ENCODE measurements around the gene ST8SIA2. TPM values are rescaled to one million over a fixed set of nuclear protein-coding genes. Genes with fewer than 3 reads are reported as not detected.
A peak's percentile ranks its signal among the peaks of the same experiment; 100 is the strongest.

Gene ST8SIA2
- total and polyA plus RNA-seq, 2 experiments from 2014 or later: 4.0 to 5.9 TPM

GRCh38 chr15:92457471-92458041 is 63.9 kb downstream of the ST8SIA2 start:
- Histone ChIP-seq H3K9me3 (ENCODE audit: low read depth) (no peaks in the 10 kb centered on the region), H3K27ac (no peak overlapping the region), H3K36me3 (no peaks in the 10 kb centered on the region), H3K4me3 (no peak overlapping the region), H3K4me1 (ENCODE audit: low read depth) (peaks cover 3% of the 10 kb centered on the region), H3K27me3 (no peaks in the 10 kb centered on the region)
- no peak for TF ChIP-seq CTCF (IDR thresholded peaks at IDR 0.05; ENCODE audit: low read depth, low read length)
- peak in 1 of 2 donors; percentile 47 for DNase-seq (ENCODE audit: low read depth in 1 of 2, low spot score in 1 of 2)

DNA sequence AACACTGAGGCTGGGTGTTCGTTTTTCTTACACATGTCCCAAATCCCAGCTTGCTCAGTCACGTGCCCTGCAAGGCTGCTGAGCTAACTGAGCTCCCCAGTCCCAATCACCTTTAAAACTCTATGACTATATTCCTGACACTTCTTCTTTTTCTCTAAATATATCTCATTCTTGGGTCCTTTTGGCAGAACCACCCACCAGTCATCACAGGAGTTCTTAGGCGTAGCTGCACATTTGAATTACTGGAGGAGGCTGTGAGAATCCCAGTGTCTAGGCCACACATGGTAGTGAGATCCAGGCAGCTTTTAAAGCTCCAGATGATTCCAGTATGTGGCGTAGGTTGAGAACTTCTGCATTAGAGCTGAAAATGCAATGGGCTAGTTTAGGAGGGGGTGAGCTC is 66.3 kb downstream of the ST8SIA2 start:
- Histone ChIP-seq H3K27ac (no peak overlapping the region), H3K9me3 (ENCODE audit: low read depth) (no peaks in the 10 kb centered on the region), H3K27me3 (no peaks in the 10 kb centered on the region), H3K36me3 (no peaks in the 10 kb centered on the region), H3K4me3 (no peak overlapping the region), H3K4me1 (ENCODE audit: low read depth) (peaks cover 3% of the 10 kb centered on the region)
- TF ChIP-seq CTCF (IDR thresholded peaks at IDR 0.05; ENCODE audit: low read depth, low read length): no peak
- no peak for DNase-seq (ENCODE audit: low read depth in 1 of 2, low spot score in 1 of 2)

DNA sequence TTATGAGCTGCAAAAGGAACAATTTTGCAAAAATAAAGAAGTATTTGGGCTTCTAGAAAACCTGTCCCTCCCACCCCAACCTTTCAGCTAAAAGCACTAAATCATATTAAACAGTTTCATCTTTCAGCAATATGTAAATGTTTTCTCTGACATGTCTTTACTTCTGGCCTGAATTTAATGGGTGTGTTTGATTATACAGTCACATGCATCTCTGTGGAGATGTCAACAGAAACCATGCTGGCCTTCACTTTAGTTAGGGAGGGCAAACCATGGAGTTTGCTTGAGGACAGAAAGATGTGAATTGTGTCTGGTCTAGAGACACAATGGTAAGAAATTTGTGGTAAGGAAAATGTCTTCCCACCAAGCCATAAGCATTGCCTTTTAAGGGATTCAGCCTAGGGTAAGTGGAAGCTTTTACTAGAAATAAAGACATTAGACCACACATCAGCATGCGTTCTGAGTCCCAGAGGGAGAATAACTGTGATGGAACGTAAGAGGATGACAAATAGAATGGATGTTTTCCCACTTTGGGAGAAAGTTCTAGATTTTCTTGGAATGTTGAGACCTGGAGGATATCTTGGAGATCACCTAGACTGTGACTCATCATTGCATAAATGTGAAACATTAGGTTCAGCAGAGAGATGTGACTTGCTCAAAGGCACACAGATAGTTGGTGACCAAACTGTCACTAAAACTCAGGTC is 68.9 kb downstream of the ST8SIA2 start:
- Histone ChIP-seq H3K27ac (no peak overlapping the region), H3K27me3 (no peaks in the 10 kb centered on the region), H3K9me3 (ENCODE audit: low read depth) (no peaks in the 10 kb centered on the region), H3K4me3 (no peak overlapping the region), H3K36me3 (no peaks in the 10 kb centered on the region), H3K4me1 (ENCODE audit: low read depth) (no peaks in the 10 kb centered on the region)
- no peak for TF ChIP-seq CTCF (IDR thresholded peaks at IDR 0.05; ENCODE audit: low read depth, low read length)
- no peak for DNase-seq (ENCODE audit: low read depth in 1 of 2, low spot score in 1 of 2)

GRCh38 chr15:92463352-92463751 is 69.7 kb downstream of the ST8SIA2 start:
- no peak overlapping the region for H3K27ac ChIP-seq
- H3K4me3 ChIP-seq: no peak overlapping the region
- DNase-seq (ENCODE audit: low read depth in 1 of 2, low spot score in 1 of 2): no peak
- H3K4me1 ChIP-seq (ENCODE audit: low read depth): no peaks in the 10 kb centered on the region
- no peaks in the 10 kb centered on the region for H3K36me3 ChIP-seq
- no peaks in the 10 kb centered on the region for H3K9me3 ChIP-seq (ENCODE audit: low read depth)
- no peak for TF ChIP-seq CTCF (IDR thresholded peaks at IDR 0.05; ENCODE audit: low read depth, low read length)
- no peaks in the 10 kb centered on the region for H3K27me3 ChIP-seq

GRCh38 chr15:92463826-92464225 is 70.1 kb downstream of the ST8SIA2 start:
- no peaks in the 10 kb centered on the region for H3K36me3 ChIP-seq
- no peak overlapping the region for H3K27ac ChIP-seq
- no peaks in the 10 kb centered on the region for H3K9me3 ChIP-seq (ENCODE audit: low read depth)
- no peaks in the 10 kb centered on the region for H3K4me1 ChIP-seq (ENCODE audit: low read depth)
- H3K27me3 ChIP-seq: no peaks in the 10 kb centered on the region
- no peak for DNase-seq (ENCODE audit: low read depth in 1 of 2, low spot score in 1 of 2)
- no peak for TF ChIP-seq CTCF (IDR thresholded peaks at IDR 0.05; ENCODE audit: low read depth, low read length)
- H3K4me3 ChIP-seq: no peak overlapping the region

Measured in cardiac muscle cell (in vitro differentiated cells and primary cell).